Skeletal muscle tissue (tissue), 4 donors: Measurements from ENCODE around the gene VSTM4. TPM values are rescaled to one million over a fixed set of nuclear protein-coding genes. Genes with fewer than 3 reads are reported as not detected.

Experiments
- H3K27ac ChIP-seq: one replicate; pipeline ENCODE4 v1.7.0; 2013; ENCODE audit warnings: mild to moderate bottlenecking, low read depth, low read length, inconsistent platforms
- H3K27me3 ChIP-seq, 3 donors: one replicate each; pipeline ENCODE4 v1.7.0; 2013; ENCODE audit warnings: low read length in 3 of 3; ENCODE audit not compliant: control insufficient read depth in 3 of 3, insufficient read depth in 3 of 3
- H3K36me3 ChIP-seq, 3 donors: one replicate each; pipeline ENCODE4 v1.7.0; 2013; ENCODE audit warnings: low read length in 3 of 3; ENCODE audit not compliant: control insufficient read depth in 3 of 3, insufficient read depth in 3 of 3
- H3K4me1 ChIP-seq, 3 donors: one replicate each; pipeline ENCODE4 v1.7.0; 2013; ENCODE audit warnings: low read length in 3 of 3, mild to moderate bottlenecking in 3 of 3; ENCODE audit not compliant: control insufficient read depth in 3 of 3, insufficient read depth in 3 of 3
- H3K4me3 ChIP-seq, 3 donors: one replicate each; pipeline ENCODE4 v1.7.0; 2013; ENCODE audit warnings: low read length in 3 of 3
- H3K9ac ChIP-seq, 3 donors: one replicate each; pipeline ENCODE4 v1.7.0; 2013; ENCODE audit warnings: low read length in 3 of 3, mild to moderate bottlenecking in 3 of 3, moderate library complexity in 2 of 3, low read depth in 1 of 3
- H3K9me3 ChIP-seq, 3 donors: one replicate each; pipeline ENCODE4 v1.7.0; 2013; ENCODE audit warnings: low read length in 3 of 3; ENCODE audit not compliant: control insufficient read depth in 3 of 3
- total RNA-seq: library from RNA; depleted of rRNA; stranded (reverse); fragments of >200 nt; gene quantifications from one replicate; pipeline ENCODE4 v1.2.3, GENCODE V29; 2014
- donor health status: Osteomylitis.

Gene VSTM4
- total RNA-seq, 1 donor from 2014 or later: 40.7 TPM

GRCh38 chr10:48993627-48994026 is 121.7 kb downstream of the VSTM4 start:
- Histone ChIP-seq H3K4me3 (no peak overlapping the region), H3K27ac (no peak overlapping the region), H3K4me1 (no peaks in the 10 kb centered on the region), H3K27me3 (no peaks in the 10 kb centered on the region), H3K9ac (no peak overlapping the region), H3K9me3 (no peaks in the 10 kb centered on the region), H3K36me3 (no peaks in the 10 kb centered on the region)

- Histone ChIP-seq H3K9ac (no peak overlapping the region), H3K27ac (no peak overlapping the region), H3K27me3 (no peaks in the 10 kb centered on the region), H3K4me1 (no peaks in the 10 kb centered on the region), H3K9me3 (no peaks in the 10 kb centered on the region), H3K4me3 (no peak overlapping the region), H3K36me3 (no peaks in the 10 kb centered on the region)
These were observed 125.1 kb downstream of the VSTM4 start for GRCh38 chr10:48990226-48990625.

GRCh38 chr10:48985621-48986158 is 129.6 kb downstream of the VSTM4 start:
- no peak overlapping the region for H3K27ac ChIP-seq
- H3K4me1 ChIP-seq: peaks cover 2 to 6% (median 4%) of the 10 kb centered on the region in 3 donors
- no peaks in the 10 kb centered on the region for H3K27me3 ChIP-seq
- no peak overlapping the region for H3K4me3 ChIP-seq
- H3K36me3 ChIP-seq: no peaks in the 10 kb centered on the region
- no peaks in the 10 kb centered on the region for H3K9me3 ChIP-seq
- no peak overlapping the region for H3K9ac ChIP-seq

- Histone ChIP-seq H3K36me3 (no peaks in the 10 kb centered on the region), H3K27ac (no peak overlapping the region), H3K27me3 (no peaks in the 10 kb centered on the region), H3K4me3 (no peak overlapping the region), H3K9me3 (no peaks in the 10 kb centered on the region), H3K9ac (no peak overlapping the region), H3K4me1 (peaks cover 2 to 6% (median 4%) of the 10 kb centered on the region in 3 donors)
These were observed 131.5 kb downstream of the VSTM4 start for GRCh38 chr10:48983648-48984351.

- Histone ChIP-seq H3K27ac (no peak overlapping the region), H3K4me3 (no peak overlapping the region), H3K36me3 (no peaks in the 10 kb centered on the region), H3K9me3 (no peaks in the 10 kb centered on the region), H3K27me3 (no peaks in the 10 kb centered on the region), H3K9ac (no peak overlapping the region), H3K4me1 (peaks cover 2 to 6% (median 4%) of the 10 kb centered on the region in 3 donors)
These were observed 132.7 kb downstream of the VSTM4 start for GRCh38 chr10:48982584-48982983.

- Histone ChIP-seq H3K4me3 (no peak overlapping the region), H3K36me3 (no peaks in the 10 kb centered on the region), H3K27ac (no peak overlapping the region), H3K9ac (no peak overlapping the region), H3K4me1 (peaks cover 2 to 6% (median 4%) of the 10 kb centered on the region in 3 donors), H3K9me3 (no peaks in the 10 kb centered on the region), H3K27me3 (no peaks in the 10 kb centered on the region)
These were observed 133.9 kb downstream of the VSTM4 start for GRCh38 chr10:48981310-48981907.

GRCh38 chr10:48978318-48978717 is 137.0 kb downstream of the VSTM4 start:
- H3K9ac ChIP-seq: no peak overlapping the region
- peaks cover 2 to 6% (median 4%) of the 10 kb centered on the region in 3 donors for H3K4me1 ChIP-seq
- no peaks in the 10 kb centered on the region for H3K27me3 ChIP-seq
- no peak overlapping the region for H3K4me3 ChIP-seq
- no peak overlapping the region for H3K27ac ChIP-seq
- H3K36me3 ChIP-seq: no peaks in the 10 kb centered on the region
- H3K9me3 ChIP-seq: no peaks in the 10 kb centered on the region

GRCh38 chr10:48976196-48976595 is 139.1 kb downstream of the VSTM4 start:
- peaks cover 0 to 2% (median 0%) of the 10 kb centered on the region in 3 donors for H3K4me1 ChIP-seq
- H3K27me3 ChIP-seq: no peaks in the 10 kb centered on the region
- H3K27ac ChIP-seq: no peak overlapping the region
- H3K9ac ChIP-seq: no peak overlapping the region
- no peaks in the 10 kb centered on the region for H3K36me3 ChIP-seq
- no peak overlapping the region for H3K4me3 ChIP-seq
- H3K9me3 ChIP-seq: no peaks in the 10 kb centered on the region

GRCh38 chr10:48974510-48975156 is 140.7 kb downstream of the VSTM4 start:
- no peaks in the 10 kb centered on the region for H3K36me3 ChIP-seq
- H3K27me3 ChIP-seq: no peaks in the 10 kb centered on the region
- H3K4me3 ChIP-seq: no peak overlapping the region
- H3K27ac ChIP-seq: no peak overlapping the region
- H3K9me3 ChIP-seq: no peaks in the 10 kb centered on the region
- no peaks in the 10 kb centered on the region for H3K4me1 ChIP-seq
- no peak overlapping the region for H3K9ac ChIP-seq

- H3K27me3 ChIP-seq: no peaks in the 10 kb centered on the region
- H3K27ac ChIP-seq: no peak overlapping the region
- no peaks in the 10 kb centered on the region for H3K4me1 ChIP-seq
- no peaks in the 10 kb centered on the region for H3K36me3 ChIP-seq
- H3K4me3 ChIP-seq: no peak overlapping the region
- H3K9me3 ChIP-seq: no peaks in the 10 kb centered on the region
- no peak overlapping the region for H3K9ac ChIP-seq
These were observed 142.3 kb downstream of the VSTM4 start for GRCh38 chr10:48973065-48973464.
